Prostate gland (tissue), 2 donors: Measurements from ENCODE around the gene PXDC1. TPM values are rescaled to one million over a fixed set of nuclear protein-coding genes. Genes with fewer than 3 reads are reported as not detected.
A peak's percentile ranks its signal among the peaks of the same experiment; 100 is the strongest.
"Not testable (repeated sequence)": the region's sequence is repeated elsewhere in the genome, so short reads cannot be mapped to it uniquely, and the experiment has no call there.

ENCODE experiments used
- DNase-seq: peaks from one replicate; pipeline ENCODE4 v3.0.0-alpha.2; 2019; ENCODE audit warnings: low spot score
- H3K27ac ChIP-seq, 2 donors: fragments of 200-600 bp; sonication (generic); 2 replicates each; pipeline ENCODE4 v1.5.1; 2017 to 2019
- H3K27me3 ChIP-seq: fragments of 200-600 bp; sonication (generic); replicated peaks from 2 replicates; pipeline ENCODE4 v1.5.1; 2019; ENCODE audit not compliant: insufficient read depth
- H3K36me3 ChIP-seq, 2 donors: fragments of 200-600 bp; sonication (generic); 1 replicate in 1 of 2; 2 replicates in 1 of 2; pipeline versions ENCODE4 v1.5.1 to v1.8.1; 2017 to 2019
- H3K4me1 ChIP-seq: fragments of 200-600 bp; sonication (generic); replicated peaks from 2 replicates; pipeline ENCODE4 v1.5.1; 2019
- H3K4me3 ChIP-seq, 2 donors: fragments of 200-600 bp; sonication (generic); 2 replicates each; pipeline ENCODE4 v1.5.1; 2017 to 2019
- H3K9me3 ChIP-seq: fragments of 200-600 bp; sonication (generic); 2 replicates; pipeline ENCODE4 v1.5.1; 2017
- CTCF ChIP-seq, 4 experiments: fragments of 200-600 bp in 2 of 4; fragments of 450-650 bp in 2 of 4; sonication (generic) in 2 of 4; IDR thresholded peaks; 1 replicate in 3 of 4; 2 replicates in 1 of 4; pipeline ENCODE4 v1.5.1; 2016 to 2019; ENCODE audit warnings: antibody characterized with exemption in 4 of 4, mild to moderate bottlenecking in 2 of 4, moderate library complexity in 2 of 4
- POLR2A ChIP-seq: fragments of 450-650 bp; IDR thresholded peaks from one replicate; pipeline ENCODE4 v1.6.1; 2016; ENCODE audit warnings: antibody characterized with exemption, mild to moderate bottlenecking
- POLR2AphosphoS5 ChIP-seq: sonication (generic); formaldehyde crosslinking; IDR thresholded peaks from one replicate; pipeline ENCODE4 v1.6.1; 2017; ENCODE audit warnings: antibody characterized with exemption
- WGBS: methylation state at CpG from one replicate; pipeline ENCODE4 v1.1.5; 2018; 5-methylcytosine and 5-hydroxymethylcytosine counted together
- intact Hi-C: fragments of 100-400 bp; cut with DNase I; formaldehyde crosslinking; loops from one replicate; pipeline ENCODE4 v1.14.2; 2022
- small RNA-seq, 2 donors: library from RNA; depleted of rRNA; stranded (forward); fragments of <200 nt; gene quantifications; one replicate each; pipeline ENCODE3, GENCODE V24; 2016
- total RNA-seq, 2 donors: library from RNA; depleted of rRNA; stranded (reverse); fragments of >200 nt; gene quantifications; one replicate each; pipeline ENCODE4 v1.1.0, GENCODE V29; 2016

PXDC1 gene
- total RNA-seq, 2 donors from 2014 or later, result 40.5 to 59.5 TPM

DNA sequence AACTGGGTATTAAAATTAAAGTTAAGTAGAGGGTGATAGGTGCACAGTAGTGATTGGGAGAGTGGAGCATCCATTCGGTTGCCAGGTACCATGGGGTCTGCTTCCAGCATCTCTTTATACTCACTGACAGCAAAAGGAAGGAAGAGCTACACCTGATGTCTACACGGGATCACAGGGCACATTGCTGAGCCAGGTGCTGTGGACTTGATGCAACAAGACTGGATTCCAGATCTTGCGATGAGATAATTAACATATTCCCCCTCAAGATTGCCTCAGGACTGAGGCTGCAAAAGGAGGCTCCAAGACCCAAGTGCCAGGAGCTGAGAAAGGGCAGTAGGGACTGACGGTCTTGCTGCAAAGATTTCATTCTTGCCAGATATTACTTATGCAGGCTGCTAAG lies 72.6 kb downstream of the PXDC1 start:
- H3K4me3 ChIP-seq, result no peak overlapping the region
- WGBS, result 88% methylated on average over 4 of the region's 4 CpGs
- H3K27ac ChIP-seq, result peak overlapping the region in 1 of 2 donors; percentile 85
- TF ChIP-seq POLR2A (no peak), CTCF (IDR thresholded peaks at IDR 0.05) (no peak), POLR2AphosphoS5 (no peak)
- H3K4me1 ChIP-seq, result peaks cover 4% of the 10 kb centered on the region
- DNase-seq, result no peak
- H3K36me3 ChIP-seq, result no peaks in the 10 kb centered on the region
- H3K9me3 ChIP-seq, result no peaks in the 10 kb centered on the region
- intact Hi-C loops, result no loop called here
- H3K27me3 ChIP-seq, result no peaks in the 10 kb centered on the region

DNA sequence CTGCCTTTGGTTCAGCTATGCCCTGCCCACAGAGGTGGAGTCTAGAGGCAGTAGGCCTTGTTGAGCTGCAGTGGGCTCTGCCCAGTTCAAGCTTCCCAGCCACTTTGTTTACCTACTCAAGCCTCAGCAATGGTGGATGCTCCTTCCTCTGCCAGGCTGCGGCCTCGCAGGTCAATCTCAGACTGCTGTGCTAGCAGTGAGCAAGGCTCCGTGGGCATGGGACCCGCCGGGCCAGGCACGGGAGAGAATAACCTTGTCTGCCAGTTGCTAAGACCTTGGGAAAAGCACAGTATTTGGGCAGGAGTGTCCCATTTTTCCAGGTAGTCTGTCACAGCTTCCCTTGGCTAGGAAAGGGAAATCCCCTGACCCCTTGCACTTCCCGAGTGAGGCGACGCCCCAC lies 73.8 kb downstream of the PXDC1 start:
- not testable (repeated sequence) for H3K36me3 ChIP-seq, DNase-seq
- WGBS, result 99% methylated on average over 9 of the region's 9 CpGs

GRCh38 chr6:3677351-3677750 lies 74.2 kb downstream of the PXDC1 start:
- H3K4me3 ChIP-seq, H3K4me1 ChIP-seq, DNase-seq, H3K27me3 ChIP-seq, intact Hi-C loops, H3K9me3 ChIP-seq, H3K36me3 ChIP-seq: not testable (repeated sequence)
- 50% methylated on average over 1 of the region's 1 CpG for WGBS
- H3K27ac ChIP-seq, result peak overlapping the region; percentile 68 to 85
- peak; percentile 25 for TF ChIP-seq POLR2AphosphoS5

More for the DNA sequence above, 73.8 kb downstream of the PXDC1 start:
- H3K27me3 ChIP-seq, H3K9me3 ChIP-seq, H3K4me1 ChIP-seq, H3K4me3 ChIP-seq, intact Hi-C loops: not testable (repeated sequence)
- H3K27ac ChIP-seq, result peak overlapping the region; percentile 68 to 85
- TF ChIP-seq POLR2AphosphoS5, result peak; percentile 3

Small RNAs within 50 kb of the gene (small RNA-seq; reads per million reads assigned to genes)
- gene AL033523.1, result 0 reads per million in 2 donors

Other genes with a start within 250 kb of the PXDC1 start
- gene FAM50B, start 97.7 kb upstream of the PXDC1 start, total RNA-seq, result 10 to 100 TPM; 14.2 to 36.4 TPM